Measurements from ENCODE around the gene PIAS4. TPM values are rescaled to one million over a fixed set of nuclear protein-coding genes. Genes with fewer than 3 reads are reported as not detected.

Gene PIAS4
- total and polyA plus RNA-seq, 2 of the 13 experiments (the other 11 are each of a cell fraction or from before 2014, with no cell fraction given), result 9.0 to 20.1 TPM

DNA sequence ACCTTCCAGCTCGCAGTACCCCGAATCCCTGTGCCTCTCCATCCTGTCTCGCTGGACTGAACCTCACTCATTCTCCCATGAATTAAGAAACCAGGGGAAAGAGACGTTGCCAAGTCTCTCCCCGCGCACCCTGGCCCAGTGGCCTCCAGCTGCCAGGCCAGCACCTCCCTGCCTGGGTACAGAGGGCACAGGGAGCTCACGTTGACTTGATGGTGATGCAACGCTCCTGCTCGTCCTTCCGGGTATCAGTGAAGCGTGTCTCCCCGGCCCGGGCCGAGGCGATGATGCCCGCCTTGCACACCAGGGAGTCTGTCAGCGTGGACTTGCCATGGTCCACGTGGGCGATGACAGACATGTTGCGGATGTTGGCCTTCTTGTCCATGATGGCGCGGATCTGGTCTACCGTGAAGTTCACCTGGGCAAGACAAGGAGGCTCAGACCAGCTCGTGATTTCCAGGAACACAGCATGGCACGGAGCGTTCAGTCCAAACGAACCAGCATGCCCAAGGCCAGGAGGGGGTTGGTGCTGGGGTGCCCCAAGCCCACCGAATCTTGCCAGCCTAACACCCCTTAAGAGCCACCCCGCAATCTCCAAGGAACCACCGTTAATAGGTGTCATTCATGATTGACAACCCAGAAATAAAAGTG, 23.5 kb upstream of the PIAS4 start (continued):
- TF ChIP-seq, protein P1, sequence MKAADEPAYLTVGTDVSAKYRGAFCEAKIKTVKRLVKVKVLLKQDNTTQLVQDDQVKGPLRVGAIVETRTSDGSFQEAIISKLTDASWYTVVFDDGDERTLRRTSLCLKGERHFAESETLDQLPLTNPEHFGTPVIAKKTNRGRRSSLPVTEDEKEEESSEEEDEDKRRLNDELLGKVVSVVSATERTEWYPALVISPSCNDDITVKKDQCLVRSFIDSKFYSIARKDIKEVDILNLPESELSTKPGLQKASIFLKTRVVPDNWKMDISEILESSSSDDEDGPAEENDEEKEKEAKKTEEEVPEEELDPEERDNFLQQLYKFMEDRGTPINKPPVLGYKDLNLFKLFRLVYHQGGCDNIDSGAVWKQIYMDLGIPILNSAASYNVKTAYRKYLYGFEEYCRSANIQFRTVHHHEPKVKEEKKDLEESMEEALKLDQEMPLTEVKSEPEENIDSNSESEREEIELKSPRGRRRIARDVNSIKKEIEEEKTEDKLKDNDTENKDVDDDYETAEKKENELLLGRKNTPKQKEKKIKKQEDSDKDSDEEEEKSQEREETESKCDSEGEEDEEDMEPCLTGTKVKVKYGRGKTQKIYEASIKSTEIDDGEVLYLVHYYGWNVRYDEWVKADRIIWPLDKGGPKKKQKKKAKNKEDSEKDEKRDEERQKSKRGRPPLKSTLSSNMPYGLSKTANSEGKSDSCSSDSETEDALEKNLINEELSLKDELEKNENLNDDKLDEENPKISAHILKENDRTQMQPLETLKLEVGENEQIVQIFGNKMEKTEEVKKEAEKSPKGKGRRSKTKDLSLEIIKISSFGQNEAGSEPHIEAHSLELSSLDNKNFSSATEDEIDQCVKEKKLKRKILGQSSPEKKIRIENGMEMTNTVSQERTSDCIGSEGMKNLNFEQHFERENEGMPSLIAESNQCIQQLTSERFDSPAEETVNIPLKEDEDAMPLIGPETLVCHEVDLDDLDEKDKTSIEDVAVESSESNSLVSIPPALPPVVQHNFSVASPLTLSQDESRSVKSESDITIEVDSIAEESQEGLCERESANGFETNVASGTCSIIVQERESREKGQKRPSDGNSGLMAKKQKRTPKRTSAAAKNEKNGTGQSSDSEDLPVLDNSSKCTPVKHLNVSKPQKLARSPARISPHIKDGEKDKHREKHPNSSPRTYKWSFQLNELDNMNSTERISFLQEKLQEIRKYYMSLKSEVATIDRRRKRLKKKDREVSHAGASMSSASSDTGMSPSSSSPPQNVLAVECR (CRISPR knock-in tag; IDR thresholded peaks at IDR 0.05; ENCODE audit: borderline replicate concordance), result peak; percentile 71
- TF ChIP-seq NFE2L2 (IDR thresholded peaks at IDR 0.05; ENCODE audit: low read length), result no peak
- TF ChIP-seq, protein P2, sequence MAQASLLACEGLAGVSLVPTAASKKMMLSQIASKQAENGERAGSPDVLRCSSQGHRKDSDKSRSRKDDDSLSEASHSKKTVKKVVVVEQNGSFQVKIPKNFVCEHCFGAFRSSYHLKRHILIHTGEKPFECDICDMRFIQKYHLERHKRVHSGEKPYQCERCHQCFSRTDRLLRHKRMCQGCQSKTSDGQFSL (CRISPR knock-in tag; IDR thresholded peaks at IDR 0.05), result no peak
- TF ChIP-seq, protein P3, sequence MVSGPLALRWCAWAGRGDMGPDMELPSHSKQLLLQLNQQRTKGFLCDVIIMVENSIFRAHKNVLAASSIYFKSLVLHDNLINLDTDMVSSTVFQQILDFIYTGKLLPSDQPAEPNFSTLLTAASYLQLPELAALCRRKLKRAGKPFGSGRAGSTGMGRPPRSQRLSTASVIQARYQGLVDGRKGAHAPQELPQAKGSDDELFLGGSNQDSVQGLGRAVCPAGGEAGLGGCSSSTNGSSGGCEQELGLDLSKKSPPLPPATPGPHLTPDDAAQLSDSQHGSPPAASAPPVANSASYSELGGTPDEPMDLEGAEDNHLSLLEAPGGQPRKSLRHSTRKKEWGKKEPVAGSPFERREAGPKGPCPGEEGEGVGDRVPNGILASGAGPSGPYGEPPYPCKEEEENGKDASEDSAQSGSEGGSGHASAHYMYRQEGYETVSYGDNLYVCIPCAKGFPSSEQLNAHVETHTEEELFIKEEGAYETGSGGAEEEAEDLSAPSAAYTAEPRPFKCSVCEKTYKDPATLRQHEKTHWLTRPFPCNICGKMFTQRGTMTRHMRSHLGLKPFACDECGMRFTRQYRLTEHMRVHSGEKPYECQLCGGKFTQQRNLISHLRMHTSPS (CRISPR knock-in tag; IDR thresholded peaks at IDR 0.05; ENCODE audit: low read depth), result peak; percentile 89; the same call in 1 of the 2 replicates
- no peak for TF ChIP-seq RFX3 (CRISPR knock-in tag; IDR thresholded peaks at IDR 0.05)
- TF ChIP-seq, protein P4, sequence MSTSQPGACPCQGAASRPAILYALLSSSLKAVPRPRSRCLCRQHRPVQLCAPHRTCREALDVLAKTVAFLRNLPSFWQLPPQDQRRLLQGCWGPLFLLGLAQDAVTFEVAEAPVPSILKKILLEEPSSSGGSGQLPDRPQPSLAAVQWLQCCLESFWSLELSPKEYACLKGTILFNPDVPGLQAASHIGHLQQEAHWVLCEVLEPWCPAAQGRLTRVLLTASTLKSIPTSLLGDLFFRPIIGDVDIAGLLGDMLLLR (CRISPR knock-in tag; IDR thresholded peaks at IDR 0.05), result peak; percentile 73; the same call in 1 of the 2 replicates
- TF ChIP-seq FOXC1 (CRISPR knock-in tag; IDR thresholded peaks at IDR 0.05; ENCODE audit: borderline replicate concordance), result no peak
- TF ChIP-seq RBFOX2 (IDR thresholded peaks at IDR 0.05; ENCODE audit: low read depth, low read length), result peak; percentile 62
- TF ChIP-seq TP53 (CRISPR knock-in tag; conservative IDR thresholded peaks at IDR 0.05), result no peak
- TF ChIP-seq HOXD1 (CRISPR knock-in tag; IDR thresholded peaks at IDR 0.05), result peak; percentile 37; the same call in 1 of the 2 replicates
- TF ChIP-seq ZNF124 (CRISPR knock-in tag; IDR thresholded peaks at IDR 0.05), result no peak
- 0 out of 2 replicates have a peak, but pooled peaks have one; percentile 31 for TF ChIP-seq KAT7 (CRISPR knock-in tag; IDR thresholded peaks at IDR 0.05; ENCODE audit: borderline replicate concordance)
- no peak for TF ChIP-seq GTF2F1 (IDR thresholded peaks at IDR 0.05; ENCODE audit: low read length)
- no peak for TF ChIP-seq ZNF629 (CRISPR knock-in tag; conservative IDR thresholded peaks at IDR 0.05)
- TF ChIP-seq BRD4 (CRISPR knock-in tag; IDR thresholded peaks at IDR 0.05), result 0 out of 2 replicates have a peak, but pooled peaks have one; percentile 32
- TF ChIP-seq GABPB1 (CRISPR knock-in tag; IDR thresholded peaks at IDR 0.05), result peak; percentile 63; the same call in 1 of the 2 replicates
- TF ChIP-seq, protein P5, sequence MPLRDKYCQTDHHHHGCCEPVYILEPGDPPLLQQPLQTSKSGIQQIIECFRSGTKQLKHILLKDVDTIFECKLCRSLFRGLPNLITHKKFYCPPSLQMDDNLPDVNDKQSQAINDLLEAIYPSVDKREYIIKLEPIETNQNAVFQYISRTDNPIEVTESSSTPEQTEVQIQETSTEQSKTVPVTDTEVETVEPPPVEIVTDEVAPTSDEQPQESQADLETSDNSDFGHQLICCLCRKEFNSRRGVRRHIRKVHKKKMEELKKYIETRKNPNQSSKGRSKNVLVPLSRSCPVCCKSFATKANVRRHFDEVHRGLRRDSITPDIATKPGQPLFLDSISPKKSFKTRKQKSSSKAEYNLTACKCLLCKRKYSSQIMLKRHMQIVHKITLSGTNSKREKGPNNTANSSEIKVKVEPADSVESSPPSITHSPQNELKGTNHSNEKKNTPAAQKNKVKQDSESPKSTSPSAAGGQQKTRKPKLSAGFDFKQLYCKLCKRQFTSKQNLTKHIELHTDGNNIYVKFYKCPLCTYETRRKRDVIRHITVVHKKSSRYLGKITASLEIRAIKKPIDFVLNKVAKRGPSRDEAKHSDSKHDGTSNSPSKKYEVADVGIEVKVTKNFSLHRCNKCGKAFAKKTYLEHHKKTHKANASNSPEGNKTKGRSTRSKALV (CRISPR knock-in tag; IDR thresholded peaks at IDR 0.05), result no peak
- TF ChIP-seq ZNF577 (CRISPR knock-in tag; IDR thresholded peaks at IDR 0.05; ENCODE audit: borderline replicate concordance, low read depth), result 0 out of 2 replicates have a peak, but pooled peaks have one; percentile 36
- TF ChIP-seq GTF3A (CRISPR knock-in tag; conservative IDR thresholded peaks at IDR 0.05), result no peak
- TF ChIP-seq RXRB (CRISPR knock-in tag; IDR thresholded peaks at IDR 0.05; ENCODE audit: borderline replicate concordance), result no peak
- no peak for TF ChIP-seq ZNF264 (CRISPR knock-in tag; IDR thresholded peaks at IDR 0.05)
- no peak for TF ChIP-seq ZNF205 (CRISPR knock-in tag; IDR thresholded peaks at IDR 0.05)

All from HepG2 (cell line).